BE2C (cell line): Measurements from ENCODE around the gene GPR63.

Source experiments
- DNase-seq: peaks from one replicate; pipeline ENCODE4 v3.0.0-alpha.2; 2020
- H3K27me3 ChIP-seq: fragments of 250-450 bp; sonication (Bioruptor Pico); 2 replicates; pipeline ENCODE4 v1.5.1; 2020; ENCODE audit warnings: mild to moderate bottlenecking
- H3K36me3 ChIP-seq: fragments of 250-450 bp; sonication (Bioruptor Pico); 2 replicates; pipeline ENCODE4 v1.5.1; 2020; ENCODE audit warnings: mild to moderate bottlenecking
- H3K4me1 ChIP-seq: fragments of 250-450 bp; sonication (Bioruptor Pico); 2 replicates; pipeline ENCODE4 v1.5.1; 2020
- H3K4me3 ChIP-seq: 2 replicates; pipeline ENCODE4 v1.5.1; 2011; ENCODE audit warnings: low read depth, low read length
- H3K9me3 ChIP-seq: fragments of 250-450 bp; sonication (Bioruptor Pico); 2 replicates; pipeline ENCODE4 v1.5.1; 2020
- TF ChIP-seq, protein P1 (sequence below): IDR thresholded peaks from 2 replicates; pipeline ENCODE4 v1.5.1; 2012; ENCODE audit warnings: mild to moderate bottlenecking, low read depth, low read length

The GPR63 gene

DNA sequence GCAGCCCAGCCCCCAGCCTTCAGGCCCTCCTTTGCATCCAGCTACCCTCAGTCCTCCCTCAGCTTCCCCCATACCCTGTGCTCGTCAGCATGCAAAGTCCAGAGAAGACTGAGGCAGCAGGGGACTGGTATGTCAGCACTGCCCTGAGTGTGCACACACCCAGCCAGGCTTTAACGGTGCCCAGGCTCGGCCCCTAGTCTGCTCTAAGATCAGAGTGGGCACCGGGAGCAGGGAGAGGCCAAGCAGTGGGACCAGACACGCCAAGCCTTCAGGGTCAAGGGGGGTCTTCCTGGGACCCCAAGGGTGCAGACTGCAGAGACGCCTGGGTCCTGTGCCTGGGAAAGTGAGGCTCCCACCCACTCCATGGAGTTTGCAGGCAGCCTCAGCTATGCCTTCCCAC, 74.7 kb downstream of the GPR63 start:
- no peaks in the 10 kb centered on the region for H3K4me1 ChIP-seq

DNA sequence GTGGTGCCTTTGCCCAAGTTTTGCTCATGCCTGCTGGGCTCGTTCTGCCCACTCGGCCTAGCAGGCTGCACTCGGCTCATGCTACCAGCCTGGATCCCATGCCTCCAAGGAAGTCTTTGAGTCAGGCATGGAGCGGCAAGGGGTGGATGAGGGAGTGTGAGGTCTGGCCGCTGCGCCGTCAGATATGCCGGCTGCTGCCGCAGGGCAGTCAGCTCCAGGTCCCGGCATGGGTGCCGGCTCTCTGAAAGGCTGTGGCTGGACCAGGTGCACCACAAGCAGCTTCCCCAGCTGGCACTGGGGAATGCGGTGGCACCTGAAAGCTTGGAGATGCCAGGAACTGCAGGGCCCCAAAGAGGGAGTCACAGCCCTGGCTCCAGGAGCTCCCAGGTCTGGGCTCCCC, 75.5 kb downstream of the GPR63 start:
- Histone ChIP-seq H3K4me1 (no peaks in the 10 kb centered on the region), H3K4me3 (no peak overlapping the region), H3K27me3 (no peaks in the 10 kb centered on the region), H3K36me3 (no peaks in the 10 kb centered on the region), H3K9me3 (no peaks in the 10 kb centered on the region)
- TF ChIP-seq, protein P1, sequence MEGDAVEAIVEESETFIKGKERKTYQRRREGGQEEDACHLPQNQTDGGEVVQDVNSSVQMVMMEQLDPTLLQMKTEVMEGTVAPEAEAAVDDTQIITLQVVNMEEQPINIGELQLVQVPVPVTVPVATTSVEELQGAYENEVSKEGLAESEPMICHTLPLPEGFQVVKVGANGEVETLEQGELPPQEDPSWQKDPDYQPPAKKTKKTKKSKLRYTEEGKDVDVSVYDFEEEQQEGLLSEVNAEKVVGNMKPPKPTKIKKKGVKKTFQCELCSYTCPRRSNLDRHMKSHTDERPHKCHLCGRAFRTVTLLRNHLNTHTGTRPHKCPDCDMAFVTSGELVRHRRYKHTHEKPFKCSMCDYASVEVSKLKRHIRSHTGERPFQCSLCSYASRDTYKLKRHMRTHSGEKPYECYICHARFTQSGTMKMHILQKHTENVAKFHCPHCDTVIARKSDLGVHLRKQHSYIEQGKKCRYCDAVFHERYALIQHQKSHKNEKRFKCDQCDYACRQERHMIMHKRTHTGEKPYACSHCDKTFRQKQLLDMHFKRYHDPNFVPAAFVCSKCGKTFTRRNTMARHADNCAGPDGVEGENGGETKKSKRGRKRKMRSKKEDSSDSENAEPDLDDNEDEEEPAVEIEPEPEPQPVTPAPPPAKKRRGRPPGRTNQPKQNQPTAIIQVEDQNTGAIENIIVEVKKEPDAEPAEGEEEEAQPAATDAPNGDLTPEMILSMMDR = no peak
- no peak for DNase-seq

More for the DNA sequence above, 74.7 kb downstream of the GPR63 start:
- Histone ChIP-seq H3K27me3 (no peaks in the 10 kb centered on the region), H3K9me3 (no peaks in the 10 kb centered on the region), H3K4me3 (no peak overlapping the region), H3K36me3 (no peaks in the 10 kb centered on the region)
- TF ChIP-seq, protein P1 = no peak
- DNase-seq = no peak

DNA sequence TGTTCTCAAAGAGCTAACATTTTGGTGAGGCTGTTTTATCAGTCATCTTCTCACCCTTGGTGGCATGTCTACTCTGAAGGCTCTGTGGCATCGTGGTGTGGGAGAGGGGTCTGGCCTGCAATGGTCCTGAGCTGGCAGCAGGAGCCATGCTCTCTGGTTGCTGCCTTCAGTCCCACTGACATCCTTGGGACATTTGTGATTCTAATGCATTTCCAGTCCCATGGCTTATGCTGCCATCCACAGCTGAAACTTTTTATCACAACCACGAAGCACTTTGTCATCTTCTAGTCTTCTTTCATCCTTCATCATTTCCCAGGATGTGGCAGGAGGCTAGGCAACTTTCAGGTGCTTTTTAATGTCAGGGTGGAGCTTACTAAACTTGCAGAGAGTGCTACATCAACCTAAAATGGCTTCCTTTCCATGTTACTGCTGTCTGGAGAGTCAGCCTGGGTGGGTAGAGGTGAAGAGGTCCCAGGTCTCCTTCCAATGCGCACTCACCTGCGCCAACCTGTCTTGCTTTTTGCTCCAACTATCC, 77.1 kb downstream of the GPR63 start:
- H3K9me3 ChIP-seq = no peaks in the 10 kb centered on the region
- no peaks in the 10 kb centered on the region for H3K36me3 ChIP-seq
- TF ChIP-seq, protein P1 = no peak
- no peak for DNase-seq
- H3K4me1 ChIP-seq = no peaks in the 10 kb centered on the region
- no peak overlapping the region for H3K4me3 ChIP-seq
- H3K27me3 ChIP-seq = no peaks in the 10 kb centered on the region

DNA sequence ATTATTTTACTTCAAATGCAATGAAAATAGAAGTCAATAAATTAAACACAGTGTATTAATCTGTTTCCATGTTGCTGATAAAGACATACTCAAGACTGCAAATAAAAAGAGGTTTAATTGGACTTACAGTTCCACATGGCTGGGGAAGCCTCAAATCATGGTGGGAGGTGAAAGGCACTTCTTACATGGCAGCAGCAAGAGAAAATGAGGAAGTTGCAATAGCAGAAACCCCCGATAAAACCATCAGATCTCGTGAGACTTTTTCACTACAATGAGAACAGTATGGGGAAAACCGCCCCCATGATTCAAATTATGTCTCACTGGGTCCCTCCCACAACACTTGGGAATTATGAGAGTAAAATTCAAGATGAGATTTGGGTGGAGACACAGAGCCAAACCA, 82.2 kb downstream of the GPR63 start:
- no peak for DNase-seq

DNA sequence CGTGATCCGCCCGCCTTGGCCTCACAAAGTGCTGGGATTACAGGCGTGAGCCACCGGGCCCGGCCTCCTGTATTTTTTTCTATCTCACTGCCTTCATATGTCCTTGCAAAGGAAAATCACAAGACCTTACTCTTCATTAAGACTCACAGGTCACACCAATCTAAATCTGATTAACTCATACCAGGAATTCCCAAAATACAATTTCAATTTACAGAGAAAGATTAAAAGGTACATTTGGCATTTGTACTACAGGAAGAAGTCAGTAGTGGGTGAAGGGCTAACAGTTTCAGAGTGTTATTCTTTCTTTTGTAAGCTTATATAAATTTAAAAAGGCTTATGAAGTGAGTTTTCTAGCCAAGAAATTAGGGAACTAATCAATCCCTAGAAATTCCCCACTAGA, 87.4 kb downstream of the GPR63 start:
- TF ChIP-seq, protein P1 = no peak
- peaks cover 6% of the 10 kb centered on the region for H3K27me3 ChIP-seq
- H3K36me3 ChIP-seq = no peaks in the 10 kb centered on the region
- H3K4me1 ChIP-seq = no peaks in the 10 kb centered on the region
- H3K4me3 ChIP-seq = no peak overlapping the region
- no peak for DNase-seq
- H3K9me3 ChIP-seq = no peaks in the 10 kb centered on the region

More for the DNA sequence above, 82.2 kb downstream of the GPR63 start:
- Histone ChIP-seq H3K9me3 (no peaks in the 10 kb centered on the region), H3K4me1 (no peaks in the 10 kb centered on the region), H3K36me3 (no peaks in the 10 kb centered on the region), H3K27me3 (peaks cover 6% of the 10 kb centered on the region; the same call in 1 of the 2 replicates), H3K4me3 (no peak overlapping the region)
- TF ChIP-seq, protein P1 = no peak
